EH (cell line): Measurements from ENCODE around the gene NOL4L.

Experiments used
- DNase-seq: peaks from one replicate; pipeline ENCODE4 v3.0.0-alpha.2; 2015; ENCODE audit warnings: low read depth

The NOL4L gene

GRCh38 chr20:32560989-32561830, 23.9 kb downstream of the NOL4L start:
- no peak for DNase-seq

- no peak for DNase-seq
These were observed 24.6 kb downstream of the NOL4L start for GRCh38 chr20:32560482-32560988.

- DNase-seq = no peak
These were observed 25.3 kb downstream of the NOL4L start for GRCh38 chr20:32559753-32560380.

GRCh38 chr20:32559205-32559752, 25.9 kb downstream of the NOL4L start:
- DNase-seq = no peak

- no peak for DNase-seq
These were observed 26.6 kb downstream of the NOL4L start for GRCh38 chr20:32558526-32558925.

- DNase-seq = no peak
These were observed 27.8 kb downstream of the NOL4L start for GRCh38 chr20:32557319-32557718.

GRCh38 chr20:32556312-32557184, 28.6 kb downstream of the NOL4L start:
- DNase-seq = no peak

GRCh38 chr20:32555584-32555983, 29.5 kb downstream of the NOL4L start:
- DNase-seq = no peak

GRCh38 chr20:32554965-32555289, 30.2 kb downstream of the NOL4L start:
- DNase-seq = no peak

- no peak for DNase-seq
These were observed 31.5 kb downstream of the NOL4L start for GRCh38 chr20:32553618-32554017.

- DNase-seq = no peak
These were observed 33.4 kb downstream of the NOL4L start for GRCh38 chr20:32551693-32552092.

- no peak for DNase-seq
These were observed 35.3 kb downstream of the NOL4L start for GRCh38 chr20:32549842-32550241.

- no peak for DNase-seq
These were observed 37.4 kb downstream of the NOL4L start for GRCh38 chr20:32547753-32548034.

- DNase-seq = no peak
These were observed 38.0 kb downstream of the NOL4L start for GRCh38 chr20:32546918-32547752.

GRCh38 chr20:32544893-32545840, 40.0 kb downstream of the NOL4L start:
- peak; percentile 70 for DNase-seq

GRCh38 chr20:32544260-32544722, 40.8 kb downstream of the NOL4L start:
- DNase-seq = no peak

GRCh38 chr20:32543570-32544259, 41.4 kb downstream of the NOL4L start:
- DNase-seq = no peak

- no peak for DNase-seq
These were observed 42.9 kb downstream of the NOL4L start for GRCh38 chr20:32542259-32542615.

- no peak for DNase-seq
These were observed 43.5 kb downstream of the NOL4L start for GRCh38 chr20:32541323-32542258.
